Breast epithelium (tissue), 3 donors: ENCODE measurements around the gene NUP210.

ENCODE experiments used
- CTCF ChIP-seq, 3 donors: fragments of 450-650 bp; IDR thresholded peaks; one replicate each; pipeline ENCODE4 v1.5.1; 2016 to 2017; ENCODE audit warnings: antibody characterized with exemption in 3 of 3, mild to moderate bottlenecking in 3 of 3, moderate library complexity in 3 of 3
- POLR2A ChIP-seq: fragments of 450-650 bp; IDR thresholded peaks from one replicate; pipeline ENCODE4 v1.6.1; 2016; ENCODE audit warnings: antibody characterized with exemption, mild to moderate bottlenecking, moderate library complexity
- POLR2AphosphoS5 ChIP-seq, 3 donors: sonication (generic); formaldehyde crosslinking; IDR thresholded peaks; one replicate each; pipeline ENCODE4 v1.6.1; 2017; ENCODE audit warnings: antibody characterized with exemption in 3 of 3

GRCh38 chr3:13414040-13414729, 5.9 kb downstream of the NUP210 start:
- TF ChIP-seq CTCF (IDR thresholded peaks at IDR 0.05) (no peak), POLR2A (no peak), POLR2AphosphoS5 (IDR thresholded peaks at IDR 0.05) (no peak)
